ENCODE measurements around the gene TBC1D3B.
"Not testable (repeated sequence)": the region's sequence is repeated elsewhere in the genome, so short reads cannot be mapped to it uniquely, and the experiment has no call there.

TBC1D3B gene

DNA sequence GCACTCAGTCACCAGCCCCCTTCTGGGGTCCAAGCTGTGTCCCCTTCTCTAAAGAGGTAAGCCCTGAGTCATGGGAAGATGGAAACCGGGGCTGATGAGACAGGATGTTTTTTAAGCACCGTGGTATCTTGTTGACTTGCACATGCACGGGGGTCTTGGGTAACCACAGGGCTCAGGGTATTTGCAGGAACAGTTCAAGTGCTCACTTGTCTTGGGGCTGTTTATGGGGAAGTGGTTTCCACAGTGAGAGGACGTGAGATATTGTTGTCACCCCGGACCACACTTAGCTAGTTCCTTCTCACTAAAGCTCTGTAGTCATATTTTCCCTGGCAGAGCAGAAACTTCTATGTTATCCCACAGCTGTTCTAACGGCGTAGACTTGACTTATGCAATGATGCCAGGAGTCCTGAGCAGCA, 12.5 kb upstream of the TBC1D3B start:
- H3K9ac ChIP-seq (ENCODE audit: low read depth, low read length), result peak overlapping the region; percentile 52
- H3K9me3 ChIP-seq (ENCODE audit: insufficient read depth, low read length, severe bottlenecking), result no peaks in the 10 kb centered on the region
- H4K20me1 ChIP-seq (ENCODE audit: insufficient read depth, low read length), result no peaks in the 10 kb centered on the region
- peak; percentile 94 for ATAC-seq (ENCODE audit: insufficient read depth, low read depth)
- H3K4me2 ChIP-seq (ENCODE audit: insufficient read depth, low read length), result peak overlapping the region; percentile 38
- no peaks in the 10 kb centered on the region for H3K27me3 ChIP-seq (ENCODE audit: insufficient read depth, low read length, poor library complexity)
- no peak overlapping the region for H3K4me3 ChIP-seq (ENCODE audit: low read depth in 1 of 2, low read length in 2 of 2)
- peak; percentile 93 for DNase-seq
- no peaks in the 10 kb centered on the region for H3K36me3 ChIP-seq (ENCODE audit: insufficient read depth, low read length)
- peak overlapping the region; percentile 91 for H3K27ac ChIP-seq (ENCODE audit: low read length)
- H2AFZ ChIP-seq (ENCODE audit: low read depth, low read length), result peak overlapping the region; percentile 27
- TF ChIP-seq CTCF (IDR thresholded peaks at IDR 0.05; ENCODE audit: borderline replicate concordance, extremely low read depth, low read length, poor library complexity, severe bottlenecking), result no peak
- TF ChIP-seq EZH2 (IDR thresholded peaks at IDR 0.05; ENCODE audit: borderline replicate concordance, low read depth, low read length, severe bottlenecking), result no peak
- H3K4me1 ChIP-seq (ENCODE audit: insufficient read depth, low read length), result peaks cover 75% of the 10 kb centered on the region
- no peaks in the 10 kb centered on the region for H3K79me2 ChIP-seq (ENCODE audit: insufficient read depth, low read length)

- H4K20me1 ChIP-seq (ENCODE audit: insufficient read depth, low read length); H3K27me3 ChIP-seq (ENCODE audit: insufficient read depth, low read length, poor library complexity); H3K9me3 ChIP-seq (ENCODE audit: insufficient read depth, low read length, severe bottlenecking); H3K4me3 ChIP-seq (ENCODE audit: low read depth in 1 of 2, low read length in 2 of 2); ATAC-seq (ENCODE audit: insufficient read depth, low read depth); H3K79me2 ChIP-seq (ENCODE audit: insufficient read depth, low read length); H3K36me3 ChIP-seq (ENCODE audit: insufficient read depth, low read length); DNase-seq: not testable (repeated sequence)
- peak overlapping the region; percentile 52 for H3K9ac ChIP-seq (ENCODE audit: low read depth, low read length)
- peak overlapping the region; percentile 38; the same call in 1 of the 2 replicates for H3K4me2 ChIP-seq (ENCODE audit: insufficient read depth, low read length)
- peak overlapping the region; percentile 27 for H2AFZ ChIP-seq (ENCODE audit: low read depth, low read length)
- H3K27ac ChIP-seq (ENCODE audit: low read length), result peak overlapping the region; percentile 91
- peaks cover 68% of the 10 kb centered on the region for H3K4me1 ChIP-seq (ENCODE audit: insufficient read depth, low read length)
These were observed 11.7 kb upstream of the TBC1D3B start for GRCh38 chr17:36187943-36188665.

DNA sequence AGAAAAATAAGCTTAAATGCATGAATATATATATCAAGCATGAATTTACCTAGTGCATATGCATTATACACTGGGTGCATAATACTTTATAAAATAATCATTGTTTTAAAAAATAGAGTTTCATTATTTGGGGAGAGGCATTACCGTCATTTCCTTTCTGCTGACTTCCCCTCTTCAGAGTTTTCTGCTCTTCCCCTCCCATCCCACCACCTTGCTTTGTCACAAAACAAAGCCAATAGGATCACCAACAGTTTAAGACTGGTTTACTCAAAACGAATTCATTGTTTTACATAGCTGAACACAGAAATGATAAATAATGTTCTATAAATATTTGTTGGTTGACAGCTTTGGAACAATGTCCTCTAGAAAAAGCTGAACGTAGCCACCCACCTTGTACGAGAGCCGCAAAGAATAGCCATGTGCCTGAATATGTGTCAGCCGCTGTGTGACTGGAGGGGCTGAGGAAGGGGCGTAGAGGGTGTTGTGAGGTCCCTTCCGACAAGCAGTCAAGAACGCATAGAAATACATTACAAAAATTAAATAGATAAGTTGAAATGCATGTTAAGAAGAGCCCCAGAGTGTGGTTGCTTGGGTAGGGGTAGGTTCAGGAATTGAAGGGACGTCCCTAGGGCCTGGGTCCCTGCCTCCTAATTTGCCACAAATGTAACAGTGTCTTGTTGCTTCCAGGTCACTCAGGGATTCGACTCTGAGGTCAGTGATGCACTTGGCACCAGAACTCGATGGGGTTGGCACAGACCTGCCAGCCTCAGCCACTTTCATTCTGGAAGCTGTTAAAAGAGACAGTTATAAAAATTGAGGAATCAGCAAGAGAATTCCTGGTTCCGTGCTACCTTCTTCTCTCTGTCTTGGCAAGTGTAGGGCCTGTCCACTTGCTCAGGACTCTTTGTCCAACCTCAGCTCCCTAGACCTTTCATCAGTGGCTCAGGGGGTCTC, 10.7 kb upstream of the TBC1D3B start:
- DNase-seq; H3K4me3 ChIP-seq (ENCODE audit: low read depth in 1 of 2, low read length in 2 of 2); H3K9me3 ChIP-seq (ENCODE audit: insufficient read depth, low read length, severe bottlenecking); H2AFZ ChIP-seq (ENCODE audit: low read depth, low read length); H3K4me2 ChIP-seq (ENCODE audit: insufficient read depth, low read length); H3K36me3 ChIP-seq (ENCODE audit: insufficient read depth, low read length); ATAC-seq (ENCODE audit: insufficient read depth, low read depth); H4K20me1 ChIP-seq (ENCODE audit: insufficient read depth, low read length); H3K27me3 ChIP-seq (ENCODE audit: insufficient read depth, low read length, poor library complexity); H3K79me2 ChIP-seq (ENCODE audit: insufficient read depth, low read length): not testable (repeated sequence)
- peak overlapping the region; percentile 52 for H3K9ac ChIP-seq (ENCODE audit: low read depth, low read length)
- H3K4me1 ChIP-seq (ENCODE audit: insufficient read depth, low read length), result peaks cover 58% of the 10 kb centered on the region
- peak overlapping the region; percentile 91 for H3K27ac ChIP-seq (ENCODE audit: low read length)

DNA sequence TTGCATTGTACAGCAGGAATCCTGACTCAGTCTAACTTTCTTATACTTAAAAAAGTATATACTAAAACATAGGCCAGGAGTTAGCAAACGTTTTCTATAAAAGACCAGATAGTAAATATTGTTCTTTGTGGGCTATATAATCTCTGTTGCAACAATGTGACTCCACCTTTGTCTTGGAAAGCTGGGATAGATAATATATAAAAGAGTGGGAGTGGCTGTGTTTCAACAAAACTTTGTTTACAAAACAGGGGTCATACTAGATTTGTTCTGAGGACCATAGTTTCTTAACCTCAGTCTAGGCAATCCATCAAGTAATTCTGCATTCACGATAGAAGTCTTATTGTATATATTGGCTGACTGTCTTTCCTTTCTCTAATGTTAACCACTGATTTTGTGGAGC, 9.0 kb upstream of the TBC1D3B start:
- H3K9ac ChIP-seq (ENCODE audit: low read depth, low read length), result no peak overlapping the region
- no peak overlapping the region for H2AFZ ChIP-seq (ENCODE audit: low read depth, low read length)
- no peak overlapping the region for H3K4me2 ChIP-seq (ENCODE audit: insufficient read depth, low read length)
- H3K27ac ChIP-seq (ENCODE audit: low read length), result no peak overlapping the region
- TF ChIP-seq CTCF (IDR thresholded peaks at IDR 0.05; ENCODE audit: borderline replicate concordance, extremely low read depth, low read length, poor library complexity, severe bottlenecking) (no peak), EZH2 (IDR thresholded peaks at IDR 0.05; ENCODE audit: borderline replicate concordance, low read depth, low read length, severe bottlenecking) (no peak)
- no peak for DNase-seq
- H4K20me1 ChIP-seq (ENCODE audit: insufficient read depth, low read length), result no peaks in the 10 kb centered on the region
- peaks cover 46% of the 10 kb centered on the region for H3K4me1 ChIP-seq (ENCODE audit: insufficient read depth, low read length)
- no peaks in the 10 kb centered on the region for H3K27me3 ChIP-seq (ENCODE audit: insufficient read depth, low read length, poor library complexity)
- no peaks in the 10 kb centered on the region for H3K9me3 ChIP-seq (ENCODE audit: insufficient read depth, low read length, severe bottlenecking)
- no peak overlapping the region for H3K4me3 ChIP-seq (ENCODE audit: low read depth in 1 of 2, low read length in 2 of 2)
- H3K36me3 ChIP-seq (ENCODE audit: insufficient read depth, low read length), result no peaks in the 10 kb centered on the region
- no peak for ATAC-seq (ENCODE audit: insufficient read depth, low read depth)
- no peaks in the 10 kb centered on the region for H3K79me2 ChIP-seq (ENCODE audit: insufficient read depth, low read length)

Data from DND-41 (cell line).